Mesothelial cell of epicardium (in vitro differentiated cells): ENCODE measurements around the gene NUP85. TPM values are rescaled to one million over a fixed set of nuclear protein-coding genes. Genes with fewer than 3 reads are reported as not detected.

Source experiments
- DNase-seq, 2 experiments: peaks; one replicate each; pipeline ENCODE4 v3.0.0; 2021; ENCODE audit warnings: low spot score in 2 of 2; ENCODE audit not compliant: unreplicated experiment in 2 of 2
- H3K27ac Mint-ChIP-seq: 2 replicates; pipeline ENCODE4 v1.8.0; 2021; ENCODE audit warnings: mixed read lengths
- H3K27me3 Mint-ChIP-seq: 2 replicates; pipeline ENCODE4 v1.8.0; 2021; ENCODE audit warnings: low read depth, mixed read lengths
- H3K36me3 Mint-ChIP-seq: 2 replicates; pipeline ENCODE4 v1.8.0; 2021; ENCODE audit warnings: mixed read lengths
- H3K4me1 Mint-ChIP-seq: 2 replicates; pipeline ENCODE4 v1.8.0; 2021; ENCODE audit warnings: mixed read lengths
- H3K4me3 Mint-ChIP-seq: 2 replicates; pipeline ENCODE4 v1.8.0; 2021; ENCODE audit warnings: mild to moderate bottlenecking, moderate library complexity, mixed read lengths
- H3K9me3 Mint-ChIP-seq: 2 replicates; pipeline ENCODE4 v1.8.0; 2021; ENCODE audit warnings: mixed read lengths
- total RNA-seq: library from RNA; stranded (reverse); gene quantifications from 3 replicates; pipeline ENCODE4 v1.2.1, GENCODE V29; 2021
- TF ChIP-seq, protein P1 (sequence below): fragments of 200-600 bp; sonication (generic); IDR thresholded peaks from one replicate; pipeline ENCODE4 v1.5.0; 2021; ENCODE audit warnings: antibody characterized with exemption; ENCODE audit not compliant: unreplicated experiment

Gene NUP85
- total RNA-seq, 1 donor from 2014 or later = 79.7 TPM

DNA sequence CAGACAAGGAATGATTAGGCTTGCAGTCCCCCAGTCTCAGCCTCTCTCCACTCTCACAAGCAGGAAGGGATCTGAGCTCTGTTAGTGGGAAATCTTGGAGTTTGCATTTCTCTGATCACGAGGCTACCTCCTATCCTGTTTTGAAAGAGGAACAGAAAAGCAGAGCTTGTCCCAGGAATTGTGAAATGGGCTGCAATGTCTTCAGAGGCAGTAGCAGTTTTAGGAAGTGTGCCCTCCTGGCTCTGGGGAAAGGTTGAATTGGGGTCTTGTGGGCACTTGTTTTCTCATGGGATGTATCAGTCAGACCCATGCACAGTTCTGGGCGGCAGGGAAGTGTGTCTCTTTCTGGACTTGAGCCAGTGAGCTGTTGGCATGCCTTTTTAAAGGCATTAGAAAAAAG lies 22.8 kb downstream of the NUP85 start:
- TF ChIP-seq, protein P1, sequence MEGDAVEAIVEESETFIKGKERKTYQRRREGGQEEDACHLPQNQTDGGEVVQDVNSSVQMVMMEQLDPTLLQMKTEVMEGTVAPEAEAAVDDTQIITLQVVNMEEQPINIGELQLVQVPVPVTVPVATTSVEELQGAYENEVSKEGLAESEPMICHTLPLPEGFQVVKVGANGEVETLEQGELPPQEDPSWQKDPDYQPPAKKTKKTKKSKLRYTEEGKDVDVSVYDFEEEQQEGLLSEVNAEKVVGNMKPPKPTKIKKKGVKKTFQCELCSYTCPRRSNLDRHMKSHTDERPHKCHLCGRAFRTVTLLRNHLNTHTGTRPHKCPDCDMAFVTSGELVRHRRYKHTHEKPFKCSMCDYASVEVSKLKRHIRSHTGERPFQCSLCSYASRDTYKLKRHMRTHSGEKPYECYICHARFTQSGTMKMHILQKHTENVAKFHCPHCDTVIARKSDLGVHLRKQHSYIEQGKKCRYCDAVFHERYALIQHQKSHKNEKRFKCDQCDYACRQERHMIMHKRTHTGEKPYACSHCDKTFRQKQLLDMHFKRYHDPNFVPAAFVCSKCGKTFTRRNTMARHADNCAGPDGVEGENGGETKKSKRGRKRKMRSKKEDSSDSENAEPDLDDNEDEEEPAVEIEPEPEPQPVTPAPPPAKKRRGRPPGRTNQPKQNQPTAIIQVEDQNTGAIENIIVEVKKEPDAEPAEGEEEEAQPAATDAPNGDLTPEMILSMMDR = no peak
- Mint-ChIP-seq H3K9me3 (no peaks in the 10 kb centered on the region), H3K27me3 (no peaks in the 10 kb centered on the region), H3K4me1 (no peaks in the 10 kb centered on the region), H3K4me3 (no peak overlapping the region), H3K27ac (no peak overlapping the region), H3K36me3 (peaks cover 31% of the 10 kb centered on the region)
- no peak for DNase-seq

DNA sequence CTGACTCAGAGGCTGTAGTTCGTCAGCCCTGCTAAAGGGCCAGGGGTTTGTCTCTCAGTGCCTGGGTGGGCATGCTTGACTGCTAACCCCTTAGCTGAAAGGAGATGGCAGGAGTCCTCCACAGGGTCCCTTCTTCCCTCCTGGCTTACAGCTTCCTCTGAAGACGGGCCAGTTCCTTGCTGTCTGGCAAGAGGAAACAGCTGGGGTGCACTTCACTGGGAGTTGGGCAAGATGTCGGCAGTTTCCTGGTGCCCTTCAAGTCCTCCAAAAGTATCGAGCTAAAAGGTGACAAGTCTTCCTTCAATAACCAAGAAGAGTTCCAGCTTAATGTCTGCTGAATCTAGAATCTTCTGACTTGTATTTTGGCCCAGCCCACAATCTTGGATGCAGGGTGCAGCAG lies 23.4 kb downstream of the NUP85 start:
- Mint-ChIP-seq H3K4me3 (no peak overlapping the region), H3K9me3 (no peaks in the 10 kb centered on the region), H3K27me3 (no peaks in the 10 kb centered on the region), H3K36me3 (peaks cover 31% of the 10 kb centered on the region), H3K4me1 (no peaks in the 10 kb centered on the region), H3K27ac (no peak overlapping the region)
- TF ChIP-seq, protein P1 = no peak
- no peak for DNase-seq

DNA sequence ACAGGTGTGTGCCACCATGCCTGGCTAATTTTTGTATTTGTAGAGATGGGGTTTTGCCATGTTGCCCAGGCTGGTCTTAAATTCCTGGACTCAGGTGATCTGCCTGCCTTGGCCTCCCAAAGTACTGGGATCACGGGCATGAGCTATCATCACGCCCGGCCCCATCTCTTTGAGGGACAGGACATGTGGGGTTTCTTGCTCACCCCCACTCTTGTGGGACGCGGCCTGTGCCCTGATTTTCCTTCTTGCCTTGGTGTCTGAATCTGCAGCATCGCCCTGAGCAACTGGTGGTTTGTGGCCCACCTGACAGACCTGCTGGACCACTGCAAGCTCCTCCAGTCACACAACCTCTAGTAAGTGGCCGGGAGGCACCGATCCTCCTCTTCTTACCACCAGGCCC lies 25.6 kb downstream of the NUP85 start:
- Mint-ChIP-seq H3K27ac (no peak overlapping the region), H3K36me3 (peaks cover 30% of the 10 kb centered on the region), H3K27me3 (no peaks in the 10 kb centered on the region), H3K9me3 (no peaks in the 10 kb centered on the region), H3K4me3 (no peak overlapping the region), H3K4me1 (no peaks in the 10 kb centered on the region)
- TF ChIP-seq, protein P1 = no peak
- no peak for DNase-seq

DNA sequence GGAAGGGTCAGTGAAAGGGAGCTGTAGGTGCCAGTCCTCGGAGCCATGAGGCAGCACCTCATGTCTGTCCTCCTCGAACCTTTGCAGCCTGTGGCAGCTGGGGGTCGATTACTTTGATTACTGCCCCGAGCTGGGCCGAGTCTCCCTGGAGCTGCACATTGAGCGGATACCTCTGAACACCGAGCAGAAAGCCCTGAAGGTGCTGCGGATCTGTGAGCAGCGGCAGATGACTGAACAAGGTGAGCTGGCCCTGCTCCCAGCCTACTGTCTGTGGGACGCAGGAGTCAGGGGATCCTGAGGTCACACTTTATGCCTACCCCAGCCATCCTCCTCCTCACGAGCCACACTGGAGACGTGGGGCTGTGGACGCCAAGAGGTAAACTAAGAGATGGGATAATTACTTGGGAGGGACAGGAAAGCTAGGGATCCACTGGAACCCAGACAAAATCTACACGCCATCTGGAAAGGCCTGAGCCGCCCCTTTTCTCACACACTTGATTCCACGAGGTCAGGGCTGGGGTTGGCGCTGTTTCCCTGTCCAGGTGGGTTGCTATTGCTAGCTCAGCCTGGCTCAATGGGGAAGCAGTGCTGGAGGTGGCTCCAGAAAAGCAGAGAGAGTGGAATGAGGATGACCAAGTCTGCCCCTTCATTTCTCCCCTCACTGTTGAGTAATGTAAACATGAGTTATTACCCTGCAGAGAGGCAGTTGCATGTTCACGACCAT lies 26.4 kb downstream of the NUP85 start:
- no peak for DNase-seq
- H3K9me3 Mint-ChIP-seq = no peaks in the 10 kb centered on the region
- peaks cover 31% of the 10 kb centered on the region for H3K36me3 Mint-ChIP-seq
- no peak overlapping the region for H3K27ac Mint-ChIP-seq
- no peak overlapping the region for H3K4me3 Mint-ChIP-seq
- no peaks in the 10 kb centered on the region for H3K27me3 Mint-ChIP-seq
- no peaks in the 10 kb centered on the region for H3K4me1 Mint-ChIP-seq
- TF ChIP-seq, protein P1 = no peak

DNA sequence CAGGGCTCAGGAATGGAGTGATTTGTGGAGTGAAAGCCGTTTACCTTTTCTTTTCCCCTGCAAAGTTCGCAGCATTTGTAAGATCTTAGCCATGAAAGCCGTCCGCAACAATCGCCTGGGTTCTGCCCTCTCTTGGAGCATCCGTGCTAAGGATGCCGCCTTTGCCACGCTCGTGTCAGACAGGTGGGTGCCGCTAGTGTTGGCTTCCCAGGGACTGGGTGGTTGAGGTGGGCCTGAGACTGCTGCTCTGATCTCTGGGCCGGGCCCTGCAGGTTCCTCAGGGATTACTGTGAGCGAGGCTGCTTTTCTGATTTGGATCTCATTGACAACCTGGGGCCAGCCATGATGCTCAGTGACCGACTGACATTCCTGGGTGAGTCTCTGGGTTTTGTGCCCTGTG lies 27.3 kb downstream of the NUP85 start:
- H3K27ac Mint-ChIP-seq = no peak overlapping the region
- TF ChIP-seq, protein P1 = no peak
- no peaks in the 10 kb centered on the region for H3K4me1 Mint-ChIP-seq
- H3K27me3 Mint-ChIP-seq = no peaks in the 10 kb centered on the region
- H3K36me3 Mint-ChIP-seq = peaks cover 29% of the 10 kb centered on the region
- no peak overlapping the region for H3K4me3 Mint-ChIP-seq
- no peak for DNase-seq
- no peaks in the 10 kb centered on the region for H3K9me3 Mint-ChIP-seq
